Adrenal gland (tissue), 5 donors: Measurements from ENCODE around the gene BRD7.

ENCODE experiments used
- CTCF ChIP-seq, 6 experiments: fragments of 450-650 bp in 4 of 6; fragments of 200-600 bp in 2 of 6; sonication (generic) in 1 of 6; IDR thresholded peaks; 1 replicate in 5 of 6; 2 replicates in 1 of 6; pipeline versions ENCODE4 v1.5.1 to v1.8.0; 2016 to 2021; ENCODE audit warnings: antibody characterized with exemption in 6 of 6, mild to moderate bottlenecking in 2 of 6, moderate library complexity in 1 of 6
- POLR2A ChIP-seq, 2 donors: fragments of 450-650 bp; IDR thresholded peaks; one replicate each; pipeline ENCODE4 v1.6.1; 2017; ENCODE audit warnings: antibody characterized with exemption in 2 of 2, mild to moderate bottlenecking in 2 of 2, moderate library complexity in 1 of 2
- donor health status: DM: no; HTN: no; CAD: no.

- TF ChIP-seq CTCF (IDR thresholded peaks at IDR 0.05) (no peak), POLR2A (IDR thresholded peaks at IDR 0.05) (no peak)
These were observed 42.5 kb downstream of the BRD7 start for GRCh38 chr16:50326264-50326663.
